Mesothelial cell of epicardium (in vitro differentiated cells): ENCODE data around the gene MCIDAS. TPM values are rescaled to one million over a fixed set of nuclear protein-coding genes. Genes with fewer than 3 reads are reported as not detected.
A peak's percentile ranks its signal among the peaks of the same experiment; 100 is the strongest.

Experiments used
- DNase-seq, 2 experiments: peaks; one replicate each; pipeline ENCODE4 v3.0.0; 2021; ENCODE audit warnings: low spot score in 2 of 2; ENCODE audit not compliant: unreplicated experiment in 2 of 2
- H3K27ac Mint-ChIP-seq: 2 replicates; pipeline ENCODE4 v1.8.0; 2021; ENCODE audit warnings: mixed read lengths
- H3K27me3 Mint-ChIP-seq: 2 replicates; pipeline ENCODE4 v1.8.0; 2021; ENCODE audit warnings: low read depth, mixed read lengths
- H3K36me3 Mint-ChIP-seq: 2 replicates; pipeline ENCODE4 v1.8.0; 2021; ENCODE audit warnings: mixed read lengths
- H3K4me1 Mint-ChIP-seq: 2 replicates; pipeline ENCODE4 v1.8.0; 2021; ENCODE audit warnings: mixed read lengths
- H3K4me3 Mint-ChIP-seq: 2 replicates; pipeline ENCODE4 v1.8.0; 2021; ENCODE audit warnings: mild to moderate bottlenecking, moderate library complexity, mixed read lengths
- H3K9me3 Mint-ChIP-seq: 2 replicates; pipeline ENCODE4 v1.8.0; 2021; ENCODE audit warnings: mixed read lengths
- CTCF ChIP-seq: fragments of 200-600 bp; sonication (generic); IDR thresholded peaks from one replicate; pipeline ENCODE4 v1.5.0; 2021; ENCODE audit warnings: antibody characterized with exemption; ENCODE audit not compliant: unreplicated experiment
- microRNA-seq: library from miRNA; unstranded; fragments of <30 nt; microRNA quantifications from one replicate; pipeline ENCODE4 v1.2.0, GENCODE V29; 2021; ENCODE audit warnings: inconsistent platforms, mixed read lengths
- total RNA-seq: library from RNA; stranded (reverse); gene quantifications from 3 replicates; pipeline ENCODE4 v1.2.1, GENCODE V29; 2021

MCIDAS gene
- total RNA-seq, 1 donor from 2014 or later: not detected

GRCh38 chr5:55173687-55174230, 53.4 kb downstream of the MCIDAS start:
- peak overlapping the region; percentile 69 for H3K4me3 Mint-ChIP-seq
- H3K9me3 Mint-ChIP-seq: no peaks in the 10 kb centered on the region
- H3K36me3 Mint-ChIP-seq: no peaks in the 10 kb centered on the region
- peaks cover 74% of the 10 kb centered on the region for H3K27me3 Mint-ChIP-seq
- DNase-seq: no peak
- peaks cover 24% of the 10 kb centered on the region for H3K4me1 Mint-ChIP-seq
- no peak overlapping the region for H3K27ac Mint-ChIP-seq
- TF ChIP-seq CTCF: no peak

GRCh38 chr5:55172937-55173686, 54.0 kb downstream of the MCIDAS start, which contains the start of gene CDC20B:
CDC20B (minus strand) TSS chr5:55173177; CDS start chr5:55173000, 177 bp downstream.
- peaks cover 68% of the 10 kb centered on the region for H3K27me3 Mint-ChIP-seq
- peaks cover 24% of the 10 kb centered on the region for H3K4me1 Mint-ChIP-seq
- H3K4me3 Mint-ChIP-seq: peak within 1 kb of the TSS; percentile 74
- H3K9me3 Mint-ChIP-seq: no peaks in the 10 kb centered on the region
- H3K27ac Mint-ChIP-seq: peak within 1 kb of the TSS; percentile 82
- TF ChIP-seq CTCF: no peak
- DNase-seq: peak; percentile 77 to 81
- H3K36me3 Mint-ChIP-seq: no peaks in the 10 kb centered on the region

DNA sequence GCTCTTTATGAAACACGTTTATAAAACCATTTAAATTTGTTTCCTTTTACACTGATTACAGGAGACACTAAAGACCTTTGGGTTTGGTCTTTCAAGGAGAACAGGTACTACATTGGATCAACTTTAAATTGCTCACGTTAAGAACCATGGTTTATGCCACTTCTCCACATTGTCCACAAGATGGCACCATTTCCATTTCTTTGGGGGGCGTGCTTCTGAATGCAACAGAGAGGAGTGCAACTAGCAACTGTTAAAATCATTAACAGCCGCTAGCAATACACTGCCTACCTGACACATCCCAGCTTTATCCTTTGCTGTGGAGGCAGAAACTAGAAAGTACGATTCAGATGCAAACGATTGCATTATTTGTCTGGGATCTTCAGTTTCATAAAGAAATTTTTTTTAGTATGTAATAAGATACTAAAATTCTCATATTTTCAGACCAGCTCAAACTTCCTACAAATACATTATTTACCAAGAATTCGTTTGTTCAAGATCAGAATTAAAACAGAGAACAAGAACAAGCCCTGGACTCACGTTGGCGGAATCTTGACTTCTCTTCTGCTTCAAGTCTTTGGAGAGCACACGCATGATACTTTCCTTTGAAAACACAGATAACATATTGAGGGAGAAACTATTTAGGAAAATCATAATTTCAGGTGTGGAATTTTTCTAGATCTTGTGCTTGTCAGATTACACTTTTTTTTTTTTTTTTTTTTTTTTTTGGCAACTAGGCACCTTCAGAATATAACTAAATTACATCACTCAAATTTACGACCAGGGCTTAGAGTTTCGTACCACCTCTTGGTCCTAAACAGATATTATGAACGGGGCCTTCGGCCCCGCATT, 54.8 kb downstream of the MCIDAS start:
- peak overlapping the region; percentile 74 for H3K4me3 Mint-ChIP-seq
- peak in 1 of 2 experiments; percentile 59 for DNase-seq
- H3K36me3 Mint-ChIP-seq: no peaks in the 10 kb centered on the region
- H3K27ac Mint-ChIP-seq: no peak overlapping the region
- TF ChIP-seq CTCF: peak; percentile 75
- peaks cover 60% of the 10 kb centered on the region for H3K27me3 Mint-ChIP-seq
- H3K4me1 Mint-ChIP-seq: peaks cover 24% of the 10 kb centered on the region
- no peaks in the 10 kb centered on the region for H3K9me3 Mint-ChIP-seq

DNA sequence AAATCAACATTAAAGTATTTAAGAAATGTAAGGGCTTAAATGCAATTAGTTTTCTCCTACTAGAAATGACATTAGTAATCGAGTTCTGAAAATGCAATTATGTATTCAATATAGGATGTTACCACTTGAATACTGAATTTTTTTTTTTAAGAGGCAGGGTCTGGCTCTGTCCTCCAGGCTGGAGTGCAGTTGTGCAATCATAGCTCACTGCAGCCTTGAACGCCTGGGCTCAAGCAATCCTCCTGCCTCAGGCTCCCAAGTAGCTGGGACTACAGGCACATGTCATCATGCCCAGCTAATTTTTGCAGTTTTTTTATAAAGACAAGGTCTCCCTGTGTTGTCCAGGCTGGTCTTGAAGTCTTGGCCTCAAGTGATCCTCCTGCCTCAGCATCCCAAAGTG, 55.6 kb downstream of the MCIDAS start:
- Mint-ChIP-seq H3K9me3 (no peaks in the 10 kb centered on the region), H3K27me3 (peaks cover 52% of the 10 kb centered on the region), H3K4me1 (peaks cover 20% of the 10 kb centered on the region), H3K36me3 (peaks cover under 1% of the 10 kb centered on the region), H3K4me3 (no peak overlapping the region), H3K27ac (no peak overlapping the region)
- DNase-seq: no peak
- TF ChIP-seq CTCF: no peak

Small RNAs within 50 kb of the gene (microRNA-seq; reads per million reads assigned to microRNA genes)
- gene MIR449A (30.2 reads per million, percentile 50 among the genes with 10 or more reads in this experiment), gene MIR449B (1.2 reads per million), gene MIR449C (3.5 reads per million, percentile 9 among the genes with 10 or more reads in this experiment)

Other genes with a start within 250 kb of the MCIDAS start
- gene ESM1, start 241.7 kb downstream of the MCIDAS start, total RNA-seq: 0.23 to 0.40 TPM in 2 of 3 replicates, not detected in the other
- gene GZMK, start 203.1 kb downstream of the MCIDAS start, total RNA-seq: not detected in 3 replicates
- not detected in 3 replicates for gene GZMA, start 124.7 kb downstream of the MCIDAS start, total RNA-seq
- gene GPX8, start 67.1 kb downstream of the MCIDAS start, total RNA-seq: 86.4 to 90.3 TPM (median 86.8 TPM) in 3 replicates
- gene CDC20B, start 54.1 kb downstream of the MCIDAS start, total RNA-seq: 0.09 to 0.16 TPM in 2 of 3 replicates, not detected in the other
- 0.20 to 0.80 TPM (median 0.45 TPM) in 3 replicates for gene CCNO, start 6.3 kb upstream of the MCIDAS start, total RNA-seq
- 22.4 to 25.1 TPM (median 23.7 TPM) in 3 replicates for gene DHX29, start 80.4 kb upstream of the MCIDAS start, total RNA-seq
- 75.2 to 78.7 TPM (median 78.6 TPM) in 3 replicates for gene MTREX, start 80.7 kb upstream of the MCIDAS start, total RNA-seq